COR-L47 (cell line): ENCODE results near the gene FBLN2.
"Not testable (repeated sequence)": the region's sequence is repeated elsewhere in the genome, so short reads cannot be mapped to it uniquely, and the experiment has no call there.

Experiments used
- DNase-seq: peaks from one replicate; lab custom pipeline; 2025; lab: John Stamatoyannopoulos, UW

Gene FBLN2

DNA sequence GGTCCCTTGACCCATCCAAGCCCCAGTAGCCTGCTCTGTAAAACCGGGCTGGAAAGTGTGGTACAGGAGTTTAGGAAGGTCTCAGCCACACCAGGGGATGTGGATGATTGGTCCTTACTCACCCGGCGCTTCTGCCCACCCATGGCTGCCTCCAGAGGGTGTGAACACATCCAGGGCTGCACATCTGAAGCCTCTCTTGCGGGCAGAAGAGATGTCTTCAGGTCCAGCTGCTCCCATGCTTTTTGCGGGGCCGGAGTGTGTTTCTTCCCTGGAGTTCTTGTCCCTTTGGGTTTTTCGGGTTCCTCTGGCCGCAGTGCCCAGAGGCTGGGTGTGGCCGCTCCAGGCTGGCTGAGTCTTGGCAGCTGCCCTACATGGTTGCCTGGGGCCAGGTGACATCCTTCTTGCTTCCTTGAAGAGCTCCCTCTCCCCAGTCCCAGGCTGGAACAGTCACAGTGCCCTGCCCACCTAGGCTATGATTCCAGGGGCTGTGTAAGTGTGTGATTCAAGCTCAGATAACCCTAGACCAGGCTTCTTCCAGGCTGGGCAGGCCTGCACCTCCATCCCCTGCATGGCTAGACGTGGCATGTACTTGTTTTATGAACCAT lies 34.9 kb upstream of the FBLN2 start:
- no peak for DNase-seq

DNA sequence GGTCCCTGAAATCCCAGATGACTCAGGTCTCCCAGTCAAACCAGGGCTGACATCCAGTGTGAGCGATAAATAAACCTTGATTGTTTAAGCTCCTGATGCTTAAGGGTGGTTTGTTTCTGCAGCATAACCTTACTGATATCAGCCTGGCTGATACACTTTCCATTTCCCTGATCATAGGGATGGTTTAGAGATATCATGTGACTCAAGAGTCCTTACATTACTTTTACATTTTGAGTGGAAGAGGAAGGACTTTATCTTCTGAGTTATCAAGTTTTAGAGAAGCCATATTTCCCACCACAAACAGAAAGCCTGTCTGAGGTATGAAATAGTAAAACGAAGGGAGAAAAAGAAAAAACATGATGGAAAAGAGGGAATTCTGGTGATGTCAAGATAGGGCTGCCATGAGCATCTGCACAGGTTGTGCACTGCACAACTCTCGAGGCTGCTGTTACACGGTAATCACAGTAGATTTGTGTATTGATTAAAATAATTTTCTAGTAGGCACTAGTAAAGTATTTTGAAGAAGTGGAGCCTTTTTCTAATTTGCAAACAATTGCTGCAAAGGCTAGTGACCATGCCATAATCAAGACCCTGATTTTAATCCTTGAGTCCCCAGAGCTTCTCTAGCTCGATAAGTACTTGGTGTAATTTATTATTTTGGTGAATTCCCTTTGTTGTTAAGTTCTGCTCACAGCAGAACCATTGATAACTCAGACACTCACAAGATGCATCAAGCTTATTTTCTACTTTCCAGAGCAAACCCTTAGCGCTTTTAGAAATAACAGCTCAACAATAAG lies 34.1 kb upstream of the FBLN2 start:
- DNase-seq = no peak

DNA sequence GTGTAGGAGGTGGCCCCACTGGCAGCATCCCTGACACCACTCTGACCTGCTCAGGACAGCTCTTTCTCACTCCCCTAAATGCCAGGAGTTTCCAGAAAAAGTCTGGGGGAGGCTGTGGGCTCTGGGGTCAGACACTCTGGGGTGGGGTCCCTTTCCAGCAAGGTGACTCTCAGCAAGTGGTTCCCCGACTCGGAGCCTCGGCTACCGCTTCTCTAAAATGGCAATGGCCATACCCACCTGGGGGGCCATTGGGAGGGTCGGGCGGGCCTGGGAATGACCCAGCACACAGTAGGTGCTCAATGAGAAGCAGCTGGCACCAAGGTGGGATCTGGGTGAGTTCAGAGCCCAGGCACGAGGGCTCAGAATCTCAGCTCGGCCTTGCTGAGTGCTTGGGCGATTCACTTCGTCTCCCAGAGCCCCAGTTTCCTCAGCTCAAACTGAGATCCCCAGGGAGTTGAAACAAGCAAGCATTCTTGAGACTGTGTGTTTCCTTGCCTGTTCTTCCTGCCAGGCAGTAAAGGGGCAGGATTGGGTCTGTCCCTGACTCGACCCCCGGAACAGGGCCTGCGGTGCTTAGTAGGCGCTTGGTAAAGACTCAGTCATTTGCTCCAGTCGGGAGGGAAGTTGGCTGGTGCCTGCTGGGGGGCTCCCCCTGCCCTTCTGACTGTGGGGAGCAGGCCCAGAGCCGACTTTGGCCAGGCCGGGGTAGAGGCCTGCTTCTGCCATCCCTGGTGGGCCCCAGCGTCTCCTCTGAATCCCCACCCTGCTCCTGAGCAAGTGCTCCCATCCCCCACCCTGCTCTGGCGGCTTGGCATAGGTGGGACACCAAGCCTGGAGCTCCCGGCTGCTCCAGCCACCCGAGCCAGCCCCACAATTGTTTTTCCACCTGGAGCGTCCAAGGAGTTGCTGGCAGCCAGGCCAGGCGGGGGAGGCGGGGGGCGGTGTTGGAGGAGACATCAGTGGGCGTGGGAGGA lies 32.9 kb upstream of the FBLN2 start:
- DNase-seq = no peak

DNA sequence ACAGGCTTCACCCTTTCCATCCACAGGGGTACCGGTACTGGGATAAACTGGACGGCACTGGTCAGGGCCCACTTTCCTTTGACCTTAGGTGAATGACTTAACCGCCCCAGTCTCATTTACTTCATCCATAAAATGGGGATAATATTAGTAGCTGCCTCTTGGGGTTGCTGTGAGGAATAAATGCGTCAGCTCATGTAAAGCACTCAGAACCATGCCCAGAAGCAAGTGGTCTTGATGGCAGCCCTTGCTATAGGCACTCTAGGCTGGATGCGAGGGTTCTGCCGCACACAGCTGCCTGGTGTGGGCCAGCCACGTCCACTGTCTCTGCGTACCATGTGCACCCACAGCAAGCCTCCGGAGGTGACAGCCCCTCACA lies 32.2 kb upstream of the FBLN2 start:
- no peak for DNase-seq

DNA sequence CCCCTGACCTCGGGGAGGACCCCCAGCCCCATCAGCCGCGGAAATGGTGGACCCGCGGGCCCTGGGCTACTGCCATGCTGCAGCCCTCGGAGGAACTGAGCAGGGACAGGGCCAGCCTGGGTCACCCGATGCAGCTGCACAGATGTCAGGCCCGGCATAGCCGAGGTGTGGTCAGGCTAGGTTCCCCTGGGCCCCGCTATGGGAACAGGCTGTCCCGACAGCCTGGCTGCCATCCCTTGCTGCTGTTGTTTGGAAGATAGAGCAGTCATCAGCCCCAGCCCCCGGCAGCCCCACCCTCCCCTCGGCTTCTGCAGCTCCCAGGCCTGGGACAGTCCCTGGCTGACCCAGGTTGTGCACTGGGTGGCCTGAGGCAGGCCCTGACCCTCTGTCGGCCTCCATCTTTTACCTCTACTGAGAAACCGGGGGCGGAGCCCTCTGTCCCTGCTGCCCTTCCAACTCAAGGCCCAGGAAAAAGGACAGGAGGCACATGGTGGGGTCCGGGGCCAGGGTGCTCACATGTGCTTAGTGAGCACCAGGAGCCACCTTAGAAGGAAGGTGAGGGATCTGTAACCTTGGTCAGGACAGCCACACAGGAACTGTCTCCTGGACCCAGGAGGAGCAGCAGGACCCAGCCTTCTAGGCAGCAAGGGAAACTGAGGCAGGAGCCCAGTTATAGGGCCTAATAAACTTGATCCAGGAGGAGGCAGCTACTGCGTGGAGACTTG lies 31.5 kb upstream of the FBLN2 start:
- DNase-seq = no peak

DNA sequence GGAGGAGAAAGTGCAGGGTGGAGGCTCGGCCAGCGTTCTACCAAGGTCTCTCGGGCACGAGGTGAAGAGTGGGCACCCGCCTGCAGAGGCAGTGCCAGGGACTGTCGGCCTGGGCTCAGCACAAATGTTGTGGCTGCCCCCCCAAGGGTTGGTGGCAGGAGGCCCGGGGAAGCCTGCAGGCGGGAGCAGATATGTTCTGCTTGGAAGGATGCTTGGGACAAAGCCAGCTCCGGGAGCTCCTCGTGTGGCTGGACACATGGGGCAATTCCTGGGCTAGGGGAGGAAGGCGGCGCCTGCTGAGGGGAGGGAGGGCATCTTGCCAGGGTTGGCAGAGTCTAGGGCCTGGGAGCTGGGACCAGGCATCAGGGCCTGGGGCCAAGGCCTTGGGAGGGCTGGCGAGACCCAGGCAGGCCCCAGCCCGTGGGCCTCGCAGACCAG lies 30.4 kb upstream of the FBLN2 start:
- DNase-seq = no peak

DNA sequence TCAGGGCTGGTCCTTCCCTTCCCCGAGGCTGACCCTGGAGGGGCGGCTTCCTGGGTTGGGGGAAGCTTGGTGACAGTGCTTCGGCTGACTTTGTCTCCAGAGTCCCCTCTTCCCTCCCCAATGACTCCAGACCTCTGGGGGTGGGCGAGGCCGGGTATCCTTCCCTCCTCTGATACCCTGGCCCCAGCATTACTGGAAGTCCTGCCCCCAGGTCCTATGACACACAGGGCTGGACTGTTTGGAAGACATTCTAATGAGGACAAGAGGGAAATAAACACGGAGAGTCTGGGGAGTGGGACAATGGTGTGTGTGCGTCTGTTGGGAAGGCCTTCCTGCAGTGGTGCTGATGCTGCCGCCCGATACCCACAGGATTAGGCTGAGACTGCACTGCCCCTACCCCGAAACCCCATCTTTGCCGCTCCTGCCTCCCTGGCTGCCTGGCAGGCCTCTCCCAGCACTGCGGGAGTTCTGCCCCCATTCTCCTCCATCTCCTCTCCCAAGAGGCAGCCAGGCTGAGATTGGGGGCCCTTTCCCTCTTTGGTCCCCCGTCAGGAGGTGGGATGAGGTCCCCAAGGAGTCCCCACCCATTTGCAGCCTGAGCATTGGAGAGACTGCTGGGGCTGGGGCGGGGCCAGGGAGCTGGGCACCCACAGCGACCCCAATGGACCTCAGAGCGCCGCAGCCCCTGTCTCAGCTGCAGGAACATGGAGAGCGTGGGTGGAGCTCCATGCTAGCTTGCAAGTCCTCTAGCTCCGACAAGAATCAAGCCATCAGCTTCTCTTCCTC lies 29.7 kb upstream of the FBLN2 start:
- no peak for DNase-seq

DNA sequence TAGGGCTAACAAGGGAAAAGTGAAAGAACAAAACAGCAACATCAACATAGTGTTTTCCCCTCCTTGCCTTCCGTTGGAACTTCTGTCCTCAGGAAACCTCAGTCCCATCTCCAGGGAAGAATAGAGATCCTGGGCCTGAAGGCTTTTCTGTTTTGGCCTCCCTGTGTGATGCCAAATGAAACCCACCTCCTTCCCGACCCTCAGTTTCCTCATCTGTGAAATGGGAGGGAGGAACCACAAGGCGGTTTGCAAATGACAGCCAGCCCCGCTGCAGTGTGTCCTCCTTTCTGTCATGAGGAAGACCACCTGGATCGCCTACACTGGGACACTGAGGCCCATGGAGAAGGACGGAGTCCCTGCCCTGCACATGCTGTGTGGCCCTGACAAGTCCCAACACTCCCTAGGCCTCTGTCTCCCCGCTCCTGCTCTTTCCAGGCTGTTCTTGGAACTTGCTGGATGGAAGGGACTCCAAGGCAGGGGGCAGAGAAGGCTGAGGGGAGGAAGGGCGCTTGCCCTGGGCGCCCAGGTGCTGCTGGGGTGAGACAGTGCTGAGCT lies 28.5 kb upstream of the FBLN2 start:
- no peak for DNase-seq

DNA sequence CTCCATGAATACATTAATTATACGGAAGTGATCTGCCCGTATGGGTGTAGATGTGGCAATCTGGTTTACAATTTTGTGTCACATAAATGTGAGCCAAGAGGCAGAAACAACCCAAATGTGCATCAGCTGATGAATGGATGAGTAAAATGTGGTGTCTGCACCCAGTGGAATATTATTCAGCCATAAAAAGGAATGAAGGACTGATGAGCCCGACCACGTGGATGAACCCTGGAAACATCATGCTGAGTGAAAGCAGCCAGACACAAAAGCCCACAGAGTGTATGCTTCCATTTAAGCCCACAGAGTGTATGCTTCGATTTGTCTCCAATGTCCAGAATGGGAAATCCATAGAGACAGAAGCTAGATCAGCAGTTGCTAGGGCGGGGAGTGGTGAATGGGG lies 27.6 kb upstream of the FBLN2 start:
- DNase-seq = no peak

DNA sequence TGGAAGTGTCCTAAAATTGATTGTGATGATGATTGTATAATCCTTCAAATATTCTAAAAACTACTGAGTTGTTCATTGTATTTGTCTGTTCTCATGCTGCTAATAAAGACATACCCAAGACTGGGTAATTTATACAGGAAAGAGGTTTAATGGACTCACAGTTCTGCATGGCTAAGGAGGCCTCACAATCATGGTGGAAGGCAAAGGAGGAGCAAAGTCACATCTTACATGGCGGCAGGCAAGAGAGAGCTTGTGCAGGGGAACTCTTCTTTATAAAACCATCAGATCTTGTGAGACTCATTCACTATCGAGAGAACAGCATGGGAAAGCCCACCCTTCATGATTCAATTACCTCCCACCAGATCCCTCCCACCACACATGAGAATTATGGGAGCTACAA lies 27.2 kb upstream of the FBLN2 start:
- not testable (repeated sequence) for DNase-seq

DNA sequence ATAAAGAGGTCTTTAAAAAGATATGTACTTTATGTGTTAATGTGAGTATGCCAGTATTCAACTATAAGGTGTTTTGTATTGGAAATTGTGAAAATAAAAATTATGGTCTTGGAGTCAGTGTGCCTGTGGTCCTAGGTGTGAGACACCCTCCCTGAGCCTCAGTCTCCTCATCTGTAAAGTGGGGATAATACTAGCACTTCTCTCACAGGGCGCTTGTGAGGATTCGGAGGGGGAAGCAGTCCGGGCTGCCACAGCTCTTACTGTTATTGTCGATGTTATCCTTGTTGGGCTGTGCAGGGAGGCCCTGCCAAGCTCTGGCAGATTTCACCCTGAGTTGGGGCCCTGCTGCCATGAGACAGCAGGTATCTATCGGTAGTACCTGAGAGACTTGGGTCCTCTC lies 26.7 kb upstream of the FBLN2 start:
- no peak for DNase-seq

DNA sequence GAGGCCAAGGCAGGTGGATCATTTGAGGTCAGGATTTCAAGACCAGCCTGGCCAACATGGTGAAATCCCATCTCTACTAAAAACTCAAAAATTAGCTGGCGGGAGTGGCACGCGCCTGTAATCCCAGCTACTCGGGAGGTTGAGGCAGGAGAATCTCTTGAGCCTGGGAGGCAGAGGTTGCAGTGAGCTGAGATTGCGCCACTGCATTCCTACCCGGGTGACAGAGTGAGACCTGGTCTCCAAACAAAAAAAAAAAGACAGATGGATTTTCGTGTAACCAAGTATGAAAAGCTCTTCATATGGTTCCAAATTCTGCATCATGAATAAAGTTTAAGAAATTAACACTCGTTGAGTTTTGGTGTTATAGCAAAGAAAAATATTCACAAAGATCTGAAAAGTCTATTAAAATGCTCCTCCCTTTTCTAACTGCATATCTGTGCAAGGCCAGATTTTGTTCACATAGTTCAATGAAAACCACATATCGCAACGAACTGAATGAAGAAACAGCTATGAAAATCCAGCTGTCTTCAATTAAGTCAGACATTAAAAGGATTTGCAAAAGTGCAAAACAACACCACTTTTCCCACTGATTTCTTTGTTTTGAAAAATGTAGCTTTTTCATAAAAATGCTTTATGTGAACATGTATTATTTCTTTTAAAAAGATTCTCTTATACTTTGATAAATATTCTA lies 23.8 kb upstream of the FBLN2 start:
- no peak for DNase-seq

DNA sequence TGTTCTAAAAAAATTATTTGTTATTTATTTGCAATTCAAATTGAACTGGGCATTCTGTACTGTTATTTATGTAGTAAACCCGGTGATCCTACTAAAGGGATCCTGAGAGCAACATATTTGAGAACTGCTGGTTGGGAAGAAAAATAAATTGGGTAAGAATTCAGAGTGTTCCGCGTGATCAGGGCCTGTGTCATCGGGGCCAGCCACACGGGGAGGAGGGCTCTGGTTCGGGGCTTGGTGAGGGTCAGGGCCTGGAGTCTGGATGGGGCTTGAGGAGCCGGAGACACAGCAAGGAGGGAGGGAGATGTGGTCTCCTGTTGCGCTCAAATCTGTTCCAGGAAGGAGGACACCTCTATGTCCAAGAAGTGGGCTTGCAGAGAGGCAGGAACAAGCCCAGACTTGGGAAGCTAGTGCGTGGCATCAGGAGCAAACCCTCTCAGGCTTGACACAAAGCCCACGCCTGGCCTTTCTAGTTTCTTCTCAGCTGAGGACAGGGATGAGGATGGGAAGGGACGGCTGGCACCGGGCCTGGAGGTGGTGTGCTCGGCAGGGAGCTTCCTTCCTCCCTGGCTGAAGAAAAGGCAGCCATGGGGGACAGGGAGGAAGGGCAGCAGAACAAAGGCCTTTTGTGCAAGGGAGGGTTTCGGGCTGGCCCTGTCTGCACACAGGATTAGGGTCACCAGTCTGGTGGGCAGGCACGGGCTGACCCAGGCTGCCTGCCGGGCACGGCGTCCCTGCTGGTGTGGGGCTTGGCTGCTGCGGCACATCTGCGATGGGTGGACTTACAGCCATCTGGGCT lies 22.9 kb upstream of the FBLN2 start:
- DNase-seq = no peak

DNA sequence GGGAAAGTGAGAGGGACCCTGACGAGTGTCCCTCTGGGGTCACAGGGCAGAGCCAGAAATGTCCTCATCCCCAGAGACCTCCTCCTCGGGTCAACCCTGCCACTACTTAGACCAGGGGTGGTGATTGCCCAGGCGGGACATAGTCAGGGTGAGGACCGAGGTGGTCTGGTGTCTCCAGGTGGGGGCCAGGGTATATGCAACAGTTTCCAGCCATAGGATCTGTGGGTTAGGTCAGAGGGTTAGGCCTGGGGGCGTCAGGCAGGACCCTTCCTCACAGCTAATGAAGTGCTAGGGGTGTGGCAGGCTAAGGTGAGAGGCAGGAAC lies 22.3 kb upstream of the FBLN2 start:
- DNase-seq = no peak

DNA sequence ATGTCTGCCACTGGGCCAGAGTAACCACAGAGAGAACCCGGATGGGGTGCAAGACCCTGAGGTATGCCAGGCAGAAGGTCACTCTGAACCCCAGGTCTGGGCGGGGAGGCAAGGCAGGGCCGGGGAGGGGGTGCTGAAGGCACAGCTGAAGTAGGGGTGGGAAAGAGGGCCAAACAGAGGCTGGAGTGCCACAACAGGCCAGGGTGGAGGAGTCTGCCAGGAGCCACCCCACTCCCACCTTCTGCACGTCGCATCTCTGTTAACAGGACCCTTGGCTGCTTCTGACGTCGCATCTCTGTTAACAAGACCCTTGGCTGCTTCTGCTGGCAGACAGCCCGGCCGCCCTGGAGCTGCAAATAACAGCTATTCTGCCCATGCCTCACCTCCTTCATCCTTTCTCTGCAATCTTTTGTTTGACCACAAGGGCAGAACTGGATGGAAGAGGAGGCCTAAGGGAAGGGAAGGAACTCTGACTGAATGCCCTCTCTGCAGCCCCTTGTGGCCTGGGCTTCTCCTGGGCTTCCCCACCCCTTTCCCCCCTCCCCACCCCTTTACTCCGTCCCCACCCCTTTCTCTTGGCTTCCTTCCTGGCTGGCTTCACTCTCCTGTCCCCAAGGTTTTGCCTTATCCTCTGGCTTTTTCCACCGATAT lies 20.6 kb upstream of the FBLN2 start:
- DNase-seq = no peak

DNA sequence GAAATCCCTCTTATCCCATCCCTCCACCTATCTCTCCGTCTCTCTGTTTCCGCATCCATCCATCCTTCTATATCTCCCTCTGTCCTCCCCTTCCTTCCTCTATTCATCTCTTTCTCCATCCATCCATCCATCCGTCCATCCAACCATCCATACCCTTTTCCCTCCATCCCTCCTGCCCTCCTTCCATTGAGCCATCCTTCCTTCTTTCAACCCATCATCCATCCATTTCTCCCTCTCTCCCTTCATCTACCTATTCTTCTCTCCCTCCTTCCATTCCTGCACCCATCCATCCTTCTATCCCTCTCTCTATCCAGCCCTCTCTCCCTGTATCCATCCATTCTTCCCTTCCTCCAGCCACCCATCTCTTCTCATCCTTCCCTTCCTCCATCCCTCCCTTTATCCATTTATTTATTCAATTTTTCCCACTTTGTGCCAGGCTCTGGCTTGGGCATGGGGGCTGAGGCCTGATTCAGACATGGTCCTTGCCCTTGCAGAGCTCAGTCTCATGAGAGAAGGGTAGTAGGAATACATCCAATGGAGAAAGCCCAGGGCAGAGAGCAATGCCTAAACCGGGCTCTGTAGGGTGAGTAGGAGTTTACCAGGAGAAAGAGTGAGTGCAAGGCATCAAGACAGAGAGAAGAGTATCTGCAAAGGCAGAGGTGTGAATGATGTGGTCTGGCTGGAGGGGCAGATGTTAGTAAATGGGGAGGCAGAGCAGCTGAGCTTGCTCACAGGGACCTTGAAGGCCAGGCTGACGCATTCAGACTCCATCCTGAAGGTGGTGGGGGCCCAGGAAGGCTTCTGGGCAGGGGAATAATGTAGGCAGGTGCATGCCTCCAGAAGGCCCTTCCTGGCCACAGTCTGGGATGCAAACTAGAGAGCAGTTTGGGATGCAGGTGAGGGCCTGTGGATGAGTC lies 19.5 kb upstream of the FBLN2 start:
- DNase-seq = no peak

DNA sequence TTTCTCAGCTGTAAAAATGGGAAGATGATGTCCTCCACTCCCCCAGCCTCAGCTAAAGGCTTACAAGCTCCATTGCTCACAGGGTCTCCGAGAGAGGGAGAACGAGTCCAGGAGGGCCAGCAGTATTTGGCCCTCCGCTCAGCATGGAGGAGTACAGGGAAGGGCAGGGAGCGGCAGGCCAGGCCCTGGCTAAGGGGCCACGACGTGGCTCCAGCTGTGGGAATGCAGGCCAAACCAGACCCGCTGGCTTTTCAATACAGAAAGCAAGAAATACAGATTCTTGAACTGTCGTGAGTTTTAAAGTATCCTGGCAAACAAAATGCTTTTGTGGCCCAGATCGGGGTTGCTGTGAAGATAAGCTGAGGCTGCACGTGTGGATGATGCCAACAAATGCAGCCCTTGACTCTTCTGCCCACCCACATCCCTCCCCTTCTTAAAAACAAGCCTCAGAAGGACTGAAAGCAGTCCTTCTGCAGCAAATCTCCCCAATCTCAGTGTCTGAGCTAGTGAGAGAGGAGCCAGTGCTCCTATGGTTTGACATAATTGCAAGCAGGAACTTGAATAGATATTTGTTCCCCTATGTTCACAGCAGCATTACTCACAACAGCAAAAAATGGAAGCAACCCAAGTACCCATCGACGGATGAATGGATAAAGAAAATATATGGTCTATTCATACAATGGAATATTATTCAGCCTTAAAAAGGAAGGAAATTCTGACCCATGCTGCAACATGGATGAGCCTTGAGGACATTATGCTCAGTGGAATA lies 18.5 kb upstream of the FBLN2 start:
- DNase-seq = no peak
